Right ventricle myocardium superior (tissue), 1 donor: ENCODE results near the gene GAD2. TPM values are rescaled to one million over a fixed set of nuclear protein-coding genes. Genes with fewer than 3 reads are reported as not detected.

Source experiments
- ATAC-seq: fragments of 200-7000 bp; cut with Tn5 transposase; one replicate; pipeline ENCODE4 v1.9.1; 2020; ENCODE audit warnings: mild to moderate bottlenecking; ENCODE audit not compliant: poor library complexity
- DNase-seq: peaks from one replicate; pipeline ENCODE4 v3.0.0-alpha.2; 2020
- intact Hi-C: fragments of 100-400 bp; cut with DNase I; formaldehyde crosslinking; loops from one replicate; pipeline ENCODE4 v1.11.2; 2022
- total RNA-seq: library from RNA; stranded (reverse); fragmentation: NEBNext Ultra II Directional; extraction: Animal tissue kit (Norgen Biotek cat#: 25700); gene quantifications from one replicate; pipeline ENCODE4 v1.2.1, GENCODE V29; 2021
- donor health status: DM: no; HTN: yes; CAD: no; lungs with severe emphysema.

GAD2 gene
- total RNA-seq, 1 donor from 2014 or later, result not detected

DNA sequence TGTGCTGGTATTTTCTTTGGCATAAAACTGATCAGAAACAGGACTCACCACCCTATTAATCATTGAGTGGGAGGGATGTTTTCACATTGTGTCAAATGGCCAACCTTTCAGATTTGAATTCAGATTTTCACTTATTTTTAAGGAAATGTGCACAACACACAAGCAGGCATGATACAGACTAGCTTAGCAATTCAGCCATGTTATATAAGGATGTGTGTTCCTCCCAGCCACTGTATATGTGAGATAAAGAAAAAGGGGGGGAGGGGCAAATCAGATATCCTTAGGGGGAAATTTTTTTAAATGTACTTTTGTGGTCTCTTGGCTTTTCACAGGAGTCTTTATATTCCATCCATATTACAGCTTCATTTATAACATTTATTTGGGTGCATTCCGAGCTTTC is 3.1 kb downstream of the GAD2 start:
- DNase-seq (no peak), ATAC-seq (no peak)
- intact Hi-C loops, result no loop called here

GRCh38 chr10:26220901-26221300 is 4.3 kb downstream of the GAD2 start:
- DNase-seq (no peak), ATAC-seq (no peak)
- intact Hi-C loops, result no loop called here

GRCh38 chr10:26221541-26221940 is 5.0 kb downstream of the GAD2 start:
- no peak for DNase-seq
- intact Hi-C loops, result no loop called here
- ATAC-seq, result no peak

- ATAC-seq, result no peak
- DNase-seq, result no peak
- intact Hi-C loops, result no loop called here
These were observed 6.0 kb downstream of the GAD2 start for GRCh38 chr10:26222563-26222962.

- intact Hi-C loops, result no loop called here
- ATAC-seq (no peak), DNase-seq (no peak)
These were observed 8.7 kb downstream of the GAD2 start for GRCh38 chr10:26225322-26225721.

DNA sequence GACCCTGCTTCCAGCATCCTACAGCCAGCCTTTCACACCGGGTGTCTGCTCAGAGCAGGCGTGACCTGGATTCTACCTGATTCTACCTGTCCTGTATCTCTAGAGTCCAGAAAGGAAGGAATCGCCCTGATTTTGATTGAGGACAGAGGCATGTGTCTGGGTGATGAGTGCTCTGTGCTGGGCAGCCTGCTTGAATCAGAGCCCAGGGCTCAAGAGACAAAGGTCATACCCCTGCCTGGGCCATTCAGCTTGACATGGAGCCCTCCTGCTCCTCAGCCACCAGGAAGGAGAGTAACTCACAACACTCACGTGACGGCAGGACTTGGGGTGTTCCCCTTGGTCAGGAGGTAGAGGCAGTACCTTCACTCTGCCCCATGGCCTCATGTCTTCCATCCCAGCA is 11.2 kb downstream of the GAD2 start:
- intact Hi-C loops, result no loop called here
- ATAC-seq (no peak), DNase-seq (no peak)

DNA sequence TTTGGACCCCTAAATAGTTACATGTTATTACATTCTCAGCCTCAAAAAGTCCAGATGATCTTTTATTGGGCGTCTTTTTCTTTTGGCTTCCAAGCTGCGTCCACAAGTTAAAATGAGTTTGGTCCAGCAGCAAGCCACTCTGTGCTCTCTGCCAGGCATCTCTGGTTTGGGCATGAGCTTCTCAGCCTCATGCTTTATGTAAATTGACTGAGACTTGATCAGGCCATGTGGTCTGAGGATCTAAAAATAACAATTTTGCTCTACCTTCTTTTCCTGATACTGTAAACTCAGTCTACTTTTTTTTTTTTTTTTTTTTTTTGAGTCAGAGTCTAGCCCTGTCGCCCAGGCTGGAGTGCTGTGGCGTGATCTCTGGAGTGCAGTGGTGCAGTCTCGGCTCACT is 15.6 kb downstream of the GAD2 start:
- DNase-seq (no peak), ATAC-seq (no peak)
- intact Hi-C loops, result no loop called here

DNA sequence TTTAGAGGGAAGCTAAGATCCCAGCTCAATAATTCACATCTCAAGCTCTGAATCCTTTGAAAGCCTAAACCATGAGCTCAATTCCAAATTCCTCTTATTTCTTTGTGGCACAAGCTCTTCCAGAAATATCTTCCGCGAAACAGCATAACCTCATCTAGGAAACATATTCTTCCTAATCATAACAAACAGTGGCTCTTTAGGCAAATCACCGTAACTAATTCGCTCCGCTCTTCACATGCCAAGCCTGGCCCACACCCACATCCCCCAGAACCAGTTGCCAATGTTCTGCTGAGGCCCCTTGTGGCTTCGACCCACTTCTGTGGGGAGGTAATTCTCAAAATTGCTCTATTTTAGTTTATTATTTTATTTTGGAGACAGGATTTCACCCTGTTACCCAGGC is 19.2 kb downstream of the GAD2 start:
- no peak for DNase-seq
- intact Hi-C loops, result no loop called here
- no peak for ATAC-seq

DNA sequence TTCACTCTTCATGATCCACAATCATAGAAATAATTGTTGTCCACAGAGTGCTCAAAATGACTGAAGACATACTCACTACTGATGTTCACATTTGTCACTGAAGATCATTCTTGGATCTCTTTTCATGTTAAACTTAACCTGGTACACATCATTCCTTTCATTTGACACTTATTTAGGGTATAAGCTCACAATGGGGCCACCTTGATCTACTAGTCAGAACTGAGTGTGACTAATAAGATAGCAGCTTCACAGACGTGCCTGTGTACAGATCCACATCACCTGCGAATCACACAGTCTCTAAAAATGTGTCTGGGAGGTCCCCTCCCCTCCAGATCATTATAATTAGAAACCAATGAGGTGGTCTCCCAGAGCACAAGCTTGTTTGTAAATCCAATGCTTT is 21.8 kb downstream of the GAD2 start:
- intact Hi-C loops, result no loop called here
- no peak for DNase-seq
- ATAC-seq, result no peak

GRCh38 chr10:26242706-26243350 is 26.3 kb downstream of the GAD2 start:
- intact Hi-C loops, result no loop called here
- no peak for ATAC-seq
- no peak for DNase-seq

- ATAC-seq, result no peak
- DNase-seq, result no peak
- intact Hi-C loops, result no loop called here
These were observed 26.8 kb downstream of the GAD2 start for GRCh38 chr10:26243351-26243720.

DNA sequence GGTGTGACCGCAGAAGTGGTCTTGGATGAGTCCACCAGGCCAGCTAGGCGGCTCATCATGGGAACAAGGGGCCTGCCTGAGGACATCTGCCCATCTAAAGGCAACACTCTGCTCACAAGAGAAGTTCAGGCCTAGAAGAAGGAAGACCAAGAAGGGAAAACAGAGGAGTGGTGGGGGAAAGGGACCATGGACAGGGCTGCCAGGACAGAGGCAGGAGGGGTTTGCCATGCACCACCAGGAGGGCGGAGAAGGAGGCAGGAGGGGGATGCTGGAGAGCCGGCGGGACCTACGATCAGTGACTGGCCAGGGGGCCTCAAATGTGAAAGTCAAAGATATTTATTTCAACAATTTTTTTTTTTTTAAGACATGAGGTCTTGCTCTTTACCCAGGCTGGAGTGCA is 33.1 kb downstream of the GAD2 start:
- intact Hi-C loops, result no loop called here
- ATAC-seq, result no peak
- DNase-seq, result no peak

DNA sequence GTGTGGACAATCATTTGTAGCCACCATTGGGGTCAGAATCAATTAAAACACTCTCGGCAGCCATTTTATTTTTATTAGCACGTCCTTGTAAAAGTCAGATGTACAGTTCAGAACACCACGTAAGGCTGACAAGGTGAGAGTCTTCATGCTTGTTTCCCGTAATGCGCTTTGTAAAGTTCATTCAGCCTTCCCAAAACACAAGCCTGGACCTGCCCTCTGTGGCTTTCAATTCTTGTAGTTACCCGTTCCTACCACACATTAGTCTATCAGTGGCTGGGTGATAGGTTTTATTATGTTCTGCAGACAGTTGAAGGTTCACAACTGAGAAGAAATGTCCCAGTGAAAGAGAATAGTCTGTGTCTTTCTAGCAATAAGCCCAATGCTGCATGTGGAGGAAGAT is 35.4 kb downstream of the GAD2 start:
- ATAC-seq (no peak), DNase-seq (no peak)
- intact Hi-C loops, result no loop called here

DNA sequence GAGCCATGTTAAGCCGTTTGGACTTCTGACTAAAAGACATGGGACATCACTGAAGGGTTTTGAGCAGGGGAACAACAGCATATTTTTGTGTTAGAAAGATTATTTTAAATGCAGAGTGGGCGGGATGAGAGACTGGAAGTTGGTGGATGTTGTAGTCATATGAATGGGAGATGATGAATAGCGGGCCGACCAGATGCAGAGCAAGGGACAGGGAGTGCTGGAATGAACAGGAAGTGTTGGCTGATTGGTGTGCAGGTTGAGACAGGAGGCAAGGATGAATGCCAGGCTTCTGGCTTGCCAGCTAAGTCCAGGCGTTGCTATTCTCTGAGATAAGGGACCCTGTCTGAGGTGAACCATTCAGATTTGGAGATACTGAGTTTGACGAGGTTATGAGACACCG is 38.0 kb downstream of the GAD2 start:
- no peak for DNase-seq
- ATAC-seq, result no peak
- intact Hi-C loops, result no loop called here

- DNase-seq (no peak), ATAC-seq (no peak)
- intact Hi-C loops, result no loop called here
These were observed 42.8 kb downstream of the GAD2 start for GRCh38 chr10:26259341-26259740.

DNA sequence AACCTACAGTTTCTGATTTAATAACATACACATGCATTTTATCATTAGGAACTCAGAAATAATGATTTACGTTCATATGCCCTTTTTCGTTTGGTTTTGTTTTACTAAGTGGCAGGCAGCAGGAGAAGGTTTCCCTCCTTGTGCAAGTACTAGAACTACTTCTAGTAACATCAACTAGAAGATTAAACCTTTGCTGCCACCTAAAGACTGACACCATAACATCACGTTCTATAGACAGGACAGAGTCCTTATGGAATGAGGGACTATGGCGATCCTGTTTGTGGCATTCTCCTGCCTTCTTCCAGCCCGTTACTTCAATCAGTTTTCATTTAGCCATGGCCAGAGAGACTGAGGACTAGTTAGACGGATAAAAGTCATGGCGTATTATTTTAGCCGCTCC is 53.2 kb downstream of the GAD2 start:
- intact Hi-C loops, result no loop called here
- ATAC-seq, result no peak
- DNase-seq, result no peak

DNA sequence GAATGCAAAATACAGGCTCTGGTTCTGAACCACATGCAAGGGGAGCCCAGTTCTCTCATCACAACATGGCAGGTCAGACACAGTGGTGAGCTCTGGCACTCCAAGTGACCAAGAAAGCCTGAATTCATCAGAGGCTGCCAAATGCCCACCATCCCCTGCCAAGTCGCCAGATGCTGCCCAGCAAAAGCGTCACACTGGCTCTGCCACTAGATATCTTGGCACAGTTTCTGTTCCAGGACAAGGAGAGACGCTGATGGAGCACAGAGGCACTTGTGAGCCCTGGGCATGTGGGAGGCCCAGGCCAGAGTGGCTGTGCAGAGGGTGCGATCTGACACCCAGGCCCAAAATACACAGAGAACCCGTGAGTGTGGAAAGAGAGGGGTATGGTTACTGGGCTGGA is 57.8 kb downstream of the GAD2 start:
- intact Hi-C loops, result no loop called here
- DNase-seq (no peak), ATAC-seq (peak; percentile 55)

GRCh38 chr10:26278295-26278694 is 61.7 kb downstream of the GAD2 start:
- ATAC-seq, result no peak
- intact Hi-C loops, result no loop called here

DNA sequence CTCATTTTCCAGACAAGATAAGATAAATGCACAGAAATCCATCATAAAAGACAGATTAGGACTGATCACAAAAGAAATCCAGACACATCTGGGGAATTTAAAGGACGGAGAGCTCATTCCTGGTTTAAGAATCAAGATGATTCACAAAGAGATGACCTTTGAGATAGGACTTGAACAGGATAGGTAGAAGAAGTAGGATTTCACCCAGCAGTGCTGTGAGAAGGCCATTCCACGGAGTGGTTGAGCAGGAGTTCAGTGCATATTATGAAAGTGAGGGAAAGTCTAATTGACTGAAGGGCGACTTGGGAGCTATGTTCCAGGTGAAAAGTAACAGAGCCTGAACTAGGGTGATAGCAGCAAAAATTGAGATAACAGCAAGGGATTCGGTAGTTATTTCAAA is 73.7 kb downstream of the GAD2 start:
- no peak for ATAC-seq
- no peak for DNase-seq
- intact Hi-C loops, result no loop called here

More at GRCh38 chr10:26278295-26278694, 61.7 kb downstream of the GAD2 start:
- no peak for DNase-seq

GRCh38 chr10:26291721-26292480 is 75.3 kb downstream of the GAD2 start:
- DNase-seq, result no peak
- intact Hi-C loops, result no loop called here
- no peak for ATAC-seq

GRCh38 chr10:26296360-26296759 is 79.8 kb downstream of the GAD2 start:
- DNase-seq, result no peak
- intact Hi-C loops, result no loop called here
- ATAC-seq, result no peak
